Daoy (cell line): ENCODE results near the gene CCNG2. TPM values are rescaled to one million over a fixed set of nuclear protein-coding genes. Genes with fewer than 3 reads are reported as not detected.

ENCODE experiments used
- DNase-seq: peaks from one replicate; pipeline ENCODE4 v3.0.0-alpha.2; 2015; ENCODE audit warnings: low read depth
- total RNA-seq: library from RNA; depleted of rRNA; stranded (reverse); fragments of >200 nt; shearing (Covaris generic); gene quantifications from 2 replicates; pipeline ENCODE4 v1.2.3, GENCODE V29; 2014

CCNG2 gene
- total RNA-seq, 1 experiment from 2014 or later = 6.7 TPM

- DNase-seq = no peak
Measured at GRCh38 chr4:77177199-77177598, 20.2 kb downstream of the CCNG2 start.

DNA sequence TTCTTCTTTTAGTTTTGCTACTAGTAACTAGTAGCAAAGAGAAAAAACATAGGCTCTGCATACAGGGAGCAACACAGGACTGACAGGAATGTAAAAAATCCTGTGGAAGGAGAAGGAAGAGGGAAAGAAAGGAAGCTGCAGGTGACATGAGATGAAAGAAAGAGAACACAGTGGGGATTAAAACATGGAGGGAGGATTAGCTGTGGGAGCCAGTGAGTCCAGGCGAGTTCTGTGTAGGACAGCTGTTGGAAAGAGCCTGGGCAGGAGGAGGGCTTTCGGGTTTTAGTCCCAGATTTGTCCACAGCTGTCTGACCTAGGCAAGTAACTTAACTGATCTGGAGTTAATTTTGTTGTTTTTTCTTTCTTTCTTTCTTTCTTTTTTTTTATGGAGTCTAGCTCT, 21.6 kb downstream of the CCNG2 start:
- no peak for DNase-seq

DNA sequence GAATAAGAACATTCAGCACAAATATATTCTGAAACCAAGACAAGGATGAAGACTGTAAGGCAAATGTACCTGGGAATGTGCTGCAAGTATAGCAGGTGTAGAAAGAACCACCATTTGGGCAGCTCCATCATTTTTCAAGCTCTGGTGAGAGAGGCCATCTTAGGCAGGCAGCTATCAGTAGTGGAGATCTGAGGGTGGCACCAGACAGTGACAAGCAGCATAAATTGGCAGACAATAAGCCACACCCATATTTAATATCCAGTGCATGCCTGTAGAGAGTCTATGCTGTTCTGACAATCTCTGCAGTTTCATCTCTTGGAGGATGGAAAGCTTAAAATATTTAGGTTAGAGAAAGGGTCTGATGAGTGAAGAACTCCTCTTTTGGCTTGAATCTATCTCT, 22.5 kb downstream of the CCNG2 start:
- no peak for DNase-seq

DNA sequence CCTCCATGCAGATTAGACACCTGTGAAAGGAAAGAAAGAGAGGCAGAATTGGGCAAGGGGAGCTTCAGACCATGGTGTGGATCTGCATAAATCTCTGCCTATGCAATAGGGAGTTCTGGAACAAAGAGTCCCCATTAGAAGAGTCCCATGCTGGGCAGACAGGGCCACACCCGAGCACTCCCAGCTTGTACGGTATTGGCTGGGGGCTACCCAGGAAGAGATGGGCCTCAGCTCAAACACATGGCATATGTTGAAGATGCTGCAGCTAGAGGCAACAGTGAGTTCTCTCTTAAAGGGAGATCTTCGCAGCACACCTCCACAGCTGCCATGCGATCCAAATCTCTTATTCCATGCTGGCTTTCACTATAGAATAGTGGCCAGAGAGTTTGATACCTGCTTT, 24.7 kb downstream of the CCNG2 start:
- DNase-seq = no peak

GRCh38 chr4:77183777-77184420, 26.9 kb downstream of the CCNG2 start:
- DNase-seq = no peak

DNA sequence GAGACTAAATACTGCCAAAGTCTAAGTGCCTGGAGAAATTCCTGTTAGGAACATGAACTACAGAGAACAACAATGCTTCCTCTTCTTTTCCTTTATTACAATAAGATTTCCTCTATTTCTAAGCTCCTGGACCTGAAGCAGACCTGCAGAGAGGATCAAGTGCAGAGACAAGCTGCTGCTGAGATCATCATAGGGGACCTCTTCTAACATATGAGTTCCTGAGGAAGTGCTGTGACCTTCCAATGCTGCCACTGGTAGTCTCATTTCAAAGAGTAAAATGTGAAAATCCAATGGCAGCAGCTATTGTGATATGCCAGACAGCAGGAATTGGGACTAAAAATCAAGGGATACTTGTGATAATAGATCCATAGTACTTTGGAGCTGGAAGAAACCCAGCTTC, 28.0 kb downstream of the CCNG2 start:
- DNase-seq = no peak

DNA sequence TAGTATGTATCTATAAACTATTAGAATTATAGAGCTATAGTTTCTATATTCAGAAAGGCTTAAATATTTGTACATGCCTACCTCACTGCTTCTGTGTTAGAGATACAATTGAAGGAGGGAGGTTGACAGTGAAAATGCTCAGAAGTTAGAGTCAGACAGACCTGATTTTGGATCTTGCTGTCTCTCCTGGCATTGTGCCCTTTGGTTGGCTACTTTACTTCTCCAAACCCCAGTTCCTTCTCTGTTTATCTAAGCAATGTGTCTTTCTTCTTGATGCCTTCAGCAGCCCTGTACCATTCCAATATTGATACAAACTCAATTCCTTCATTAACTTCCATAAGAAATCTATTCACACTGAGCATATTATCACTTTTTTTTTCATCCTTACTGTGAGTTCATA, 28.7 kb downstream of the CCNG2 start:
- DNase-seq = no peak

DNA sequence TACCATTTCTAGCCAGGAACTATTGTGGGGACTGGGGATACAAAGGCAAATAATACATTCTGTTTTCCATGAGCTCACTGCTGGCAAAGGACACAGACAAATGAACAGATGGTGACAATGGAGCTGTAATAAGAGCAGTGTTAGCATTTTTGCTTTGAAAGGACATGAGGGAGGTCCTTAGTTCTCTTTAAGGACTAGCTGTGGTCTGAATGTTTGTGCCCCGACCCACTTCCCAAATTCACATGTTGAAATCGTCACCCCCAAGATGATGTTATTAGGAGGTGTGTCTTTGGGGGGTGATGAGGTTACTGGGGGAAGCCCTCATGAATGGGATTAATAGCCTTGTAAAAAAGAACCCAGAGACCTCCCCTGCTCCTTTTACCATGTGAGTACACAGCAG, 30.3 kb downstream of the CCNG2 start:
- DNase-seq = no peak

DNA sequence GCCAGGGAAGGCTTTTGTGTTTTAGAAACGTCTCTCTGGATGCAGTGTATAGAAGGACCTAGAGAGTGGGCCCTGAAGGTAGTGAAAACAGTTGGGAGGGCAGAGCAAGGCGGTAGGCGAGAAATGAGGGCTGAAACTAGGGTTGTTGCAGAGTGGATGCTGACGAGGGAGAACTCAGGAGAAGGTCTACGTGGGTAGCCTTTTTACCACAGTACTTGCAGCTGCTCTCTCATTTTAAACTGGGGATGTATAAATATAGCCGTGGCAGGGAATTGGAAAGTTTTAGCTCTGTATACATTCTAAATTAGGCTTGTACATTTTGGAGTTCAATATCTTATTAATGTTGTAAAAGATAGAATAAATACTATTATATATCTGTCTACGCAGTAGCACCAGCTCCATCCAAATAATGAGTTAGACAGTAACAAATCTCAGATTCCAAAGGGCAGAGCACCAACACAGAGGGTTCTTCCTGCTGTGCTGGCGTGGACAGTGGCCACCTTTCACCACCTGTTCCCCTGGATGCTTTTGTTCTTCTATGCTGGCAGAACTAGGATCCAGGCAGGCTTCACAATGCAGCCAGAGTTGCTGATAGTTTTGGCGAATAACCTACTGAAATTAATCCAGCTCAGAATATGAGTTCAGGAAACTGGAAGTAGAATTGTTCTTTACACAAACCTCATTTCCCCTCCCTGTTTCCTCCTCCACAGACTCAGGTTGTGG, 31.7 kb downstream of the CCNG2 start:
- no peak for DNase-seq

DNA sequence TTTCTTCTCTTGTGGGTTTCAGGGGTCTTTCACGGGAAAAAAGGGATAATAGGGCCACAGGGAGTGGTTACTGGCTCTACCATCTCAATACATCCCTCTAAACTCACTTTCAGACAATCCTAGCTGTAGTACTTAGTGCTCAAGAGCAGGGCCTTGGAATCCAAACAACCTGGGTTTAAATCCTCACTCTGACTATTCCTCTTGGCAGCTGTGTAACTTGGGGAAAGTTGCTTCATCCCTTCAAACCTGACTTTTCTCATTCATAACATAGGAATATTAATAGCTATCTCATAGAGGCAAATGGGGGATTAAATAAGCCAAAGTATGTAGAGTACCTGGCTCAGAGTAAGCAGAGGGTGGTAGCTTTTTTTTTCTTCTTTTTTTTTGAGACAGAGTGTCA, 32.4 kb downstream of the CCNG2 start:
- no peak for DNase-seq

GRCh38 chr4:77190053-77190452, 33.0 kb downstream of the CCNG2 start:
- DNase-seq = no peak

GRCh38 chr4:77193046-77193445, 36.0 kb downstream of the CCNG2 start:
- no peak for DNase-seq

DNA sequence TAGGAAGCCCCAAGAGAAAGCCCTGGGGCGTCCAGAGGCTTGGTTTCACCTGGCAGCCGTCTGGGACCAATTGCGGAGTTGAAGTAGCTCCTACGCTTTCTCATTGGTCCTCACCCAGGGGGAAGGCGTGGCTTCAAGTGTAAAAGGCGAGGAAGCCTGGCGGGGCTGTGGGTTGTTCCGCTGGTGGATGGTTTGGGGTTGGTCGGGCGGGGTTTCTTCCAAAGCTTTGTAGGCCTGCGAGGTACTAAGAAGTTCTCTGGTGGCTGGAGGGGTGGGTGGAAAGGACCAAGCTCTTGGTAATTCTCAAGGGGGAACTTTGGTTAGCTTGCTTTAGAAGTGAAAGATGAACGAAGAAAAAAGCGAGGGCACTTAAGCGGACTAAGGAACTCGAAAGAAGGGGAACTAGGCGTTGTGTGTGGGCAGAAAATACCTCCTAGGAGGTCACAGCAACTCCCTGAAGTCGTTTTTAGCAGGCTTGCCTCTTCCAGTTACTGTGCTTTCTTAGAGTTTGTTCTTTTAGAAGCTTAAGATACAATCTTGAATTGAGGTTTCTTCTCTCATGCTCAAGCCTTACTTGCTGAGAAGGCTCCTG, 36.6 kb downstream of the CCNG2 start:
- DNase-seq = no peak

- DNase-seq = no peak
Measured at GRCh38 chr4:77194366-77194765, 37.4 kb downstream of the CCNG2 start.

DNA sequence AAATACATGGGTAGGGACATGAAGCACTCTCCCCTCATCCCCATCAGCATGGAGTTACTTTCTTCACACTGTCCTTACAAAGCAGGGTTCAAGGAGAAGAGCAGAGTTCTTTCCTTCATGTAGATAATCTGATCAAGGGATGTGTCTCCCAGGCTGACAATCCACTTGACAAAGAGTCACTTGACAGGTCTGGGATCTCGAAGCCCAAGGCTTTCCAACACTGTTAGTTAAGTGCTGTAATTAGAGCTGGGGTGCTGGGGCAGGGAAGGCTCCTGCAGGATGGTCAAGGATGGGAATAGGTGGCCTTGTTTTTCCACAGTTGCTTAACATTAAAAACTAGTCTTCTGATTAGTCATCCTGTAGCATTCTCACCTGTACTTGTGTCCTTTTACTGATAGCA, 38.0 kb downstream of the CCNG2 start:
- no peak for DNase-seq

GRCh38 chr4:77196866-77197265, 39.9 kb downstream of the CCNG2 start:
- DNase-seq = no peak

DNA sequence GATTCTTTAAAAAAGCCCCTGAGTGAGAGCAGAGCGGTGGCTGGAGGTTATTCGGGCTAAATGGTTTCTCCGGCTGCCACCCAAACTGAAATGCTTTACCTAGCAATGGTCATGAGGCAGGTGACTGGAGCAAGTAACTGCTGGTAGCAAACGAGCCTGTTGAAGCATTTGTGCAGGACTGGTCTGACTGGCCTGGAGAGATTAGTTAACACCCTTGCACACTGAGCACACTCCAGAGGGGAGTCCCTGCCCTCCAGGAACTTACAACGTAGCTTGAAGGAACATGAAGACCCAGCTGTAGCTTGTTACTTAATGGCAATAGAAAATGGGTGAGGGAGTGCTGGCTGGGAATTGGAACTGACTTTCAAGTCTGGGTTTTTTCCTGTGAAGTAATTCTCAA, 40.4 kb downstream of the CCNG2 start:
- DNase-seq = no peak

GRCh38 chr4:77197831-77198230, 40.8 kb downstream of the CCNG2 start:
- DNase-seq = no peak

DNA sequence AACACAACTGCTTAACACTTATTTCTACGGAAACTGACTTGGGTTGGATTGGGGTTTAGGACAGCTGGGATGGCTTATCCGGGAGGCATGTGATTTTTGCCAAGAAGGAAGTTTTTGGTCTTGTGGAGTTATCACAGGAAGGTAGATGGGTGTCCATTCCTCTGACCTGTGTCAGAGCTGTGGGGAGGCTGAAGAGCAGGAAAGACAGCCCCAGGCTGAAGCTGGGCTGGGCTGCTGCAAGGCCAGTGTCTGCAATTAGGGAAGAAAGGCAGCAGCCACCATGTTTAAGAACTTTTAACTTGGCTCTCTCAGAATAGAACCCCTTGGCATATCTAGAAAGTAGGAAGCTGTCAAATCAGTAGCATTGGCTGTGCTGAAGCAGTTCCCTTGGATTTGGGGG, 42.3 kb downstream of the CCNG2 start:
- no peak for DNase-seq

GRCh38 chr4:77199701-77200100, 42.7 kb downstream of the CCNG2 start:
- no peak for DNase-seq

- no peak for DNase-seq
Measured at GRCh38 chr4:77201343-77201742, 44.3 kb downstream of the CCNG2 start.

- DNase-seq = peak; percentile 2
Measured at GRCh38 chr4:77201857-77202256, 44.9 kb downstream of the CCNG2 start.

GRCh38 chr4:77202491-77202890, 45.5 kb downstream of the CCNG2 start:
- no peak for DNase-seq
